NCI-H1092 treated with DMSO at 0.1 percent for 48 hours (cell line): ENCODE data around the gene SPTSSB.

Experiments
- DNase-seq: peaks from one replicate; lab custom pipeline; 2025; lab: John Stamatoyannopoulos, UW

SPTSSB gene, protein sequence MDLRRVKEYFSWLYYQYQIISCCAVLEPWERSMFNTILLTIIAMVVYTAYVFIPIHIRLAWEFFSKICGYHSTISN

DNA sequence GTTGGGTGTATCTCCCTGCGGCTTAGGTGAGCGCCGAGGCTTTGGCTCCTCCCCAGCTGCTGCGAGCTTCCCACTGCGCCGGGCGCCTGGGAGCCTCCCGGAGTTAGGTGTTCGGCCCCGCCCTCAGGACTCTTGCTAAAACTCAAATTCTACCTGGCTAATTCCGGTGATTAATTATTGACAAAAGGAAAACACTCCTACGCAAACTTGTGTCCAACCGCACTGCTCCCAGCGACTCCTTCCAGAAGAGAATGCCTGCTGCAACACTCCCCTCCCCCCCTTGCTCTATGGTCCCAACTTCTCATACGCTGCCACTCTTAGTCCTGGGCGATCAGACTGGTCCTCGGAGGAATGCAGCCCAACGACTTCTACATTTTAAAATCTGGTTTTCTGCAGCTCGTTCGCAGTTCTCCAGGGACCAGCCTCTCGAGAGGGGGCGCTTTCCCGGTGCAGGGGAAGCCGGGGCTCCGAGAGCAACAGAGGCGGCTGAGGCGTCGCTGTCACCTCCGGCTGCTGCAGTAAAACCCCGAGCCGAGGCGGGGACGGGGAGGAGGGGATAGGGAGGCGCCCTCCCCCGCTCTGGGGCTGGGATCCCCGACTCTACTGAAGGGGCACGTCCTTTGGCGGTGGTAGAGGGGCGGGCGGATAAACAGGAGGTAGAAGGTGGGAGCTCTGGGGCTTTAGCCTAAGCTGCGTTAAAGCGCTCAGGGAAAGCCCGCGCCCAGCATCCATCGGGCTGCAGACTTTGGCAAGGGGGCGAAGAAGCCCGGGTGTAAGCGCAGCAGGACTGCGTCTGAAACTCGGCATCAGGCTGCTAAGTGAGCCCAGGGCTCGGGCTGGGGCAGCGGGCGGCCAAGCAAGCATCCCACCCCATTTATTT, at the start of gene SPTSSB:
Gene SPTSSB (minus strand): TSS at position 77 of the 880 bp plus-strand sequence. CDS start 25,194 bp downstream, outside the sequence.
- peak; percentile 64 for DNase-seq

- peak; percentile 58 for DNase-seq
Observed at GRCh38 chr3:161420746-161421145, 49.4 kb upstream of the SPTSSB start.

DNA sequence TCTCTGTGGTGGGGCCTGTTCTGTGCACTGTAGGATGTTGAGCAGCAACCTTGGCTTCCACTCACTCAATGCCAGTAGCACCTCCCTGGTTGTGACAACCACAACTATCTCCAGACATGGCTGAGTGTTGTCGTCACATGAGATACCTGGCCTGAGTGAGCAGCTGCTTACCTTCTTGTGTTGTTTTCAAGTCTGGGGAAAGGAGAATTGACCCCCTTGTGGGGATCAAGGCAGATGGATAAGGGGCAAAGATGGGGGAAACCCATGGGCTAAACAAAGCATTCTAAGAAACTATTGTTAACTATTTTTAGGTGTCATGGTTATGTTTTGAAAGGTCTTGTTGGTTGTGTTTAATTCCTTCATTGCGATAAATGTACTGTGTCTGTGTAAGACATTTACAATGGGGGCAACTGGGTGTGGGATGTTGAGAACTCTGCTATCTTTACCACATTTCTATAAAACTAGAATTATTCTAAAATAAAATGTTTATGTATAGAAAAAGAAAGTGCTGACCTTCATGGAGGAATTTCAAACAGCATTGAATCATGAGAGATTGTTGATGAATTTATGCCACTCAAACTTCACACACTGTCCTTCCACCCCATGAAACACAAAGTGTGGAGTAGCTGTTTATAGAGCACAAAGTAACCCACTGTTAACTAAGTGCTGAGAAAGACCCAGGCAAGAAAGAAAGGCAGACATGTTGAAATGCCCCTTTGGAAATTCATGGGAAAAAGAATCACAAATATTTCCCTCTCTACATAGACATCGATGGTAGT, 48.4 kb upstream of the SPTSSB start:
- DNase-seq, result no peak

- peak; percentile 17 for DNase-seq
Observed at GRCh38 chr3:161415506-161416231, 44.4 kb upstream of the SPTSSB start.

DNA sequence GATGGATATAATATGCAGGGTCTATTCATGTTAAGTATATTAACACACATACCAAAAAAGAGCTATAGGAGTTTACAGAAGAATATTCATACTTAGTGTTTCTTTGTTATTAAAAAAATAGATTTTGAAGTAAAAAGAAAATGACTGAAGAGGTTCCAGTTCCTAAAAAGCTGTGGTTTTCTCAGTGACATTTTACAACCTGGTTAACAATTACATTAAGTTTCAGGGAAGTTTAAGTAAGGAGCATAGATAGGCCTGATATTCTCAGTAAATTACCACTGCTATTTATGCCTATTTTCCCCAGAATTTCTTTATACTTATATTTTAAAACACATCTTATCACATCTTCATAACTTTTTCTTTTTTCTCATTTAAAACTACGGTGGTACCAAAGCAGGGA, 43.6 kb upstream of the SPTSSB start:
- DNase-seq, result no peak

GRCh38 chr3:161413855-161414210, 42.5 kb upstream of the SPTSSB start:
- DNase-seq, result no peak

DNA sequence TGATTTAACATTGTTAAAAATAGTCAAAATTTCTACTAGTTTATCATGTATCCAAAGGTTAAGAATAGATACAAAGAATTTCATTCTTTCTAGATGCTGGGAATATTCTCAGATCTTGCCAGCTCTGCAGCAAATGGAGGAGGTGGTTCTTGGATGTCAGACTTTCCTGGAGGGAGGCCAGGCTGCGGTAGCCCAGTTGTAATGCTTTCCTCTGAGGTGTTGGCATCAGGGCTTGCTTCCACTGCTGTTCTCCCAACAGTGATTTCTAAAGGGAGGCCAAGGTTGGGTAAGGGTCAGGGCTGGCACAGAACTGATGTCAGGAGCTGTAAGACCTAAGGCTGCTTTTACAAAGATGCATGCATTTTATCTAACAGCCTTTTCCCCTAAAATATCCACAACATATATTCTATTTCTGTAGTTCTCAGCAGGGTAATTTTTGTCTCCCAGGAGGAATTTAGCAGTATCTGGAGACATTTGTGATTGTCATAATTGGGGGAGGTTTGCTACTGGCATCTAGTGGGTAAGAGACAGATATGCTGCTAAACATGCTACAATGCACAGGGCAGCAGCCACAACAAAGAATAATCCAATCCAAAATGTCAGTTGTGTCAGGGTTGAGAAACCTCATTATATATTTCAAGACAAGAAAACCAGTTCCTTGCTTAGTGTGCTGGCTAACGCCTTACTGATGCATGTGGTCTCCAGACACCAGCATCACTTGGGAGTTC, 42.0 kb upstream of the SPTSSB start:
- no peak for DNase-seq

DNA sequence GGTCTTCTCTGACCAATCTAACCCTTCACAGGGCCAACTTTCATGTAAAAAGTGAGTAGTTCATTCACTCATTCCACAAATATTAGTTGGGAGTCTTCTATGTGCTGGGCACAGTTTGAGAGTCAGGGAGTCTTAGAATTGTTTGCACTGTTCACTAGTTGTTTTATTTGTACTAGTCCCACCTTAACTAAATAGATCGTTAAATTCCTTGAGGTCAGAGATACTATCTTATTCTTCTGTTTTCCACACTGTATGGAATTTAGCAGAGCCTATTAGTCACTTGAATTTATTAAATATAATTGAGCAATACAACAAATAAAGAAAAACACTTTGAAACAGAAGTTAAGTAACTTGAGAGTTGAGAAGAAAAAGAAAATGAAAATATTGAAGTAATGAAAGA, 40.8 kb upstream of the SPTSSB start:
- no peak for DNase-seq

DNA sequence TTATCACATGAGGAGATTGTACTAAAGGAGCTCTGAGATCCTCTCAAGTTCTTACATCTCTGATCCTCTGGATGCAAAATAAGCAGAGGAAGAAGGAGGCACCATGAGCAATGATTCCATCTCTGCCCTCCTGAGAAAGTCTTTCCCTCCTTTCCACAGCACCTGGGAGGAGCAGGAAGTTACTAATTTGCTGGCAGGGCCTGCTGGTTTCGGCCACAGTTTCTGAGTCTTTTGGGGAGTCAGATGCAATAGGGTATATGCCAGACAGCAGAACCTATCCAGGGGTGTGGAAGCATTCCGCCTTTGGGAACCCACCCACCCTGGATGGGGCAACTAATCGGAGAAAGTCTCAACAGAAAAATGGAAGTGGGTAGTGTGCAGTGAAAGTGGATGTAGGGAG, 38.5 kb upstream of the SPTSSB start:
- DNase-seq, result no peak

GRCh38 chr3:161409069-161409468, 37.8 kb upstream of the SPTSSB start:
- DNase-seq, result peak; percentile 35

GRCh38 chr3:161406594-161407555, 35.6 kb upstream of the SPTSSB start:
- no peak for DNase-seq

- DNase-seq, result no peak
Observed at GRCh38 chr3:161405836-161406235, 34.5 kb upstream of the SPTSSB start.

- no peak for DNase-seq
Observed at GRCh38 chr3:161405087-161405486, 33.8 kb upstream of the SPTSSB start.

GRCh38 chr3:161403251-161403650, 31.9 kb upstream of the SPTSSB start:
- no peak for DNase-seq

GRCh38 chr3:161401389-161401788, 30.1 kb upstream of the SPTSSB start:
- DNase-seq, result no peak

GRCh38 chr3:161400650-161401049, 29.3 kb upstream of the SPTSSB start:
- no peak for DNase-seq

DNA sequence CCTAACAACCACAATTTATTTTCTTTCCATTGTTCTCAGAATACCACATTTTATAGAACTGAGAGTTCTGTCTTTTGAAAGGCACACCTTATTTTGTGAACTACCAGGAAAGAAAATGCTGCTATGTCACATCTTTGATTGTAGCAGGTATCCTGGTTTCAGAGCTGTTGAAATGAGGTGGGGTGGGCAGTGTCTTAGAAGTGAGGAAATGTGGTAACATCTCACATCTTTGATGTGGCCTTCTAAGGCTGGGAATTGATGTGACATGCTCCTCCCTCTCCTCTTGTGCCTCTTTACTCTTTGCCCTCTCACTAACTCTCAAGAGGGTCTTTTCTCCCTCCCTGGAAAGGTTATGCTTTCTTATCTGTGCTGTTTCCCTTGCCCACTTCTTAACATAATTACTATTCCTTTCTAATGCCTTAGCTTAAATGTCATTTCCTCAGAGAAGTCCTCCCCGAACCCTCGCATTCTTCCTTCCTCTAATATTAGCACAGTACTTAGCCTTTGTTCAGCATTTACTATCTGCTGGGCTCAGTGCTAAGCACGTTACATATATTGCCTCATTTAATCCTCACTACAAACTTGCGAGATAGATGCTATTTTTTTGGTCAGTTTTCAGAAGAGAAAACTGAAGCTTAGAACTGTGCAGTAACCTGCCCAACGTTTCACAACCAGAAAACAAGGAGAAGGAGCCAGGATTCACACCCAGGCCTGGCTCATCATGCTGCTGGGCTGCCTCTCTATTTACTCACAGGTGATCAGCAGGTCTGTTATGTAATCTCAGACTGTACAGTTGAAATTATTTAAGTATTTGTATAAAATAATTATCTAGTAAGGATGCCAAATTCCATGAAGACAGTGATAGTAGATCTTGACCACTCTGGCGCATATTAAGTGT, 24.0 kb upstream of the SPTSSB start:
- no peak for DNase-seq

GRCh38 chr3:161393803-161394202, 22.5 kb upstream of the SPTSSB start:
- no peak for DNase-seq

GRCh38 chr3:161393310-161393709, 22.0 kb upstream of the SPTSSB start:
- no peak for DNase-seq
